ENCODE measurements around the gene STMN3. TPM values are rescaled to one million over a fixed set of nuclear protein-coding genes. Genes with fewer than 3 reads are reported as not detected.

STMN3 gene
- total and polyA plus RNA-seq, 2 donors from 2014 or later: 20.6 to 84.9 TPM

- no peak for TF ChIP-seq CTCF (IDR thresholded peaks at IDR 0.05; ENCODE audit: borderline replicate concordance, extremely low read depth, insufficient read depth)
- Histone ChIP-seq H3K9ac (ENCODE audit: low read length in 3 of 3) (peak overlapping the region in 2 of 3 donors; percentile 66 to 76), H3K27me3 (ENCODE audit: control insufficient read depth, insufficient read depth, low read length) (no peaks in the 10 kb centered on the region), H3K4me1 (ENCODE audit: control insufficient read depth in 2 of 3, insufficient read depth in 2 of 3, low read depth in 1 of 3, low read length in 3 of 3) (peaks cover 0 to 7% (median 5%) of the 10 kb centered on the region in 3 donors), H3K36me3 (ENCODE audit: control insufficient read depth in 2 of 3, insufficient read depth in 3 of 3, low read length in 3 of 3) (no peaks in the 10 kb centered on the region), H3K9me3 (ENCODE audit: control insufficient read depth in 2 of 3, insufficient read depth in 1 of 3, low read length in 3 of 3) (no peaks in the 10 kb centered on the region), H3K4me3 (ENCODE audit: low read length in 3 of 3) (peak overlapping the region; percentile 7 to 80 (median 62)), H3K27ac (ENCODE audit: low read depth in 2 of 2, low read length in 2 of 2) (peak overlapping the region; percentile 48 to 97)
- DNase-seq: peak; percentile 81 to 88 (median 86)
- no peak for FAIRE-seq
- intact Hi-C loops (cut with DNase I): no loop called here
These were observed 24.8 kb downstream of the STMN3 start for GRCh38 chr20:63628246-63628975.

- H3K4me1 ChIP-seq (ENCODE audit: control insufficient read depth in 2 of 3, insufficient read depth in 2 of 3, low read depth in 1 of 3, low read length in 3 of 3): peaks cover 0 to 7% (median 5%) of the 10 kb centered on the region in 3 donors
- peak overlapping the region in 2 of 3 donors; percentile 76 to 90 for H3K9ac ChIP-seq (ENCODE audit: low read length in 3 of 3)
- H3K9me3 ChIP-seq (ENCODE audit: control insufficient read depth in 2 of 3, insufficient read depth in 1 of 3, low read length in 3 of 3): no peaks in the 10 kb centered on the region
- intact Hi-C loops (cut with DNase I): no loop called here
- peak overlapping the region; percentile 48 to 97 for H3K27ac ChIP-seq (ENCODE audit: low read depth in 2 of 2, low read length in 2 of 2)
- no peaks in the 10 kb centered on the region for H3K27me3 ChIP-seq (ENCODE audit: control insufficient read depth, insufficient read depth, low read length)
- no peak for TF ChIP-seq CTCF (IDR thresholded peaks at IDR 0.05; ENCODE audit: borderline replicate concordance, extremely low read depth, insufficient read depth)
- peak overlapping the region; percentile 7 to 80 (median 62) for H3K4me3 ChIP-seq (ENCODE audit: low read length in 3 of 3)
- FAIRE-seq (no peak), DNase-seq (peak in 2 of 5 donors; percentile 81 to 83)
- no peaks in the 10 kb centered on the region for H3K36me3 ChIP-seq (ENCODE audit: control insufficient read depth in 2 of 3, insufficient read depth in 3 of 3, low read length in 3 of 3)
These were observed 25.4 kb downstream of the STMN3 start for GRCh38 chr20:63627751-63628245.

- peak overlapping the region; percentile 97 to 98 for H3K27ac ChIP-seq (ENCODE audit: low read depth in 2 of 2, low read length in 2 of 2)
- peak; percentile 4 for TF ChIP-seq CTCF (IDR thresholded peaks at IDR 0.05; ENCODE audit: borderline replicate concordance, extremely low read depth, insufficient read depth)
- H3K9me3 ChIP-seq (ENCODE audit: control insufficient read depth in 2 of 3, insufficient read depth in 1 of 3, low read length in 3 of 3): no peaks in the 10 kb centered on the region
- peak; percentile 94 to 99 (median 96) for DNase-seq
- H3K4me1 ChIP-seq (ENCODE audit: control insufficient read depth in 2 of 3, insufficient read depth in 2 of 3, low read depth in 1 of 3, low read length in 3 of 3): peaks cover 0 to 7% (median 5%) of the 10 kb centered on the region in 3 donors
- H3K9ac ChIP-seq (ENCODE audit: low read length in 3 of 3): peak overlapping the region; percentile 6 to 96 (median 90)
- H3K36me3 ChIP-seq (ENCODE audit: control insufficient read depth in 2 of 3, insufficient read depth in 3 of 3, low read length in 3 of 3): no peaks in the 10 kb centered on the region
- intact Hi-C loops (cut with DNase I): no loop called here
- FAIRE-seq: no peak
- H3K27me3 ChIP-seq (ENCODE audit: control insufficient read depth, insufficient read depth, low read length): no peaks in the 10 kb centered on the region
- H3K4me3 ChIP-seq (ENCODE audit: low read length in 3 of 3): peak overlapping the region; percentile 65 to 80 (median 76)
These were observed 26.0 kb downstream of the STMN3 start for GRCh38 chr20:63627129-63627750.

All from kidney (tissue), 14 donors.